Small intestine (tissue), 7 donors: Measurements from ENCODE around the gene ZDHHC4. TPM values are rescaled to one million over a fixed set of nuclear protein-coding genes. Genes with fewer than 3 reads are reported as not detected.
"Not testable (repeated sequence)": the region's sequence is repeated elsewhere in the genome, so short reads cannot be mapped to it uniquely, and the experiment has no call there.

ENCODE experiments used
- DNase-seq, 2 donors: peaks; one replicate each; pipeline versions ENCODE4 v3.0.0 to v3.0.0-alpha.2; 2013
- FAIRE-seq: peaks from 2 replicates; lab custom pipeline; 2012; peaks lifted over from hg19 to GRCh38; lab: Jason Lieb, UNC
- H3K27ac ChIP-seq, 3 donors: one replicate each; pipeline ENCODE4 v1.5.1; 2013; ENCODE audit warnings: low read length in 2 of 3, mild to moderate bottlenecking in 2 of 3, control low read depth in 1 of 3, inconsistent platforms in 1 of 3, low read depth in 1 of 3, moderate library complexity in 1 of 3
- H3K27me3 ChIP-seq, 3 donors: one replicate each; pipeline ENCODE4 v1.6.1; 2013; ENCODE audit warnings: low read length in 3 of 3, inconsistent platforms in 1 of 3; ENCODE audit not compliant: control insufficient read depth in 3 of 3, insufficient read depth in 3 of 3
- H3K36me3 ChIP-seq, 3 donors: one replicate each; pipeline ENCODE4 v1.6.1; 2013; ENCODE audit warnings: low read length in 3 of 3, inconsistent platforms in 1 of 3, low read depth in 1 of 3, mild to moderate bottlenecking in 1 of 3, moderate library complexity in 1 of 3; ENCODE audit not compliant: control insufficient read depth in 3 of 3, insufficient read depth in 2 of 3
- H3K4me1 ChIP-seq, 3 donors: one replicate each; pipeline ENCODE4 v1.6.1; 2013; ENCODE audit warnings: low read length in 2 of 3, inconsistent platforms in 1 of 3, low read depth in 1 of 3, mild to moderate bottlenecking in 1 of 3, moderate library complexity in 1 of 3; ENCODE audit not compliant: control insufficient read depth in 3 of 3, insufficient read depth in 2 of 3
- H3K4me3 ChIP-seq, 3 donors: one replicate each; pipeline ENCODE4 v1.5.1; 2013; ENCODE audit warnings: low read length in 3 of 3, control low read depth in 1 of 3, inconsistent platforms in 1 of 3, low read depth in 1 of 3, mild to moderate bottlenecking in 1 of 3, moderate library complexity in 1 of 3
- H3K9me3 ChIP-seq, 2 donors: one replicate each; pipeline ENCODE4 v1.6.1; 2013; ENCODE audit warnings: low read depth in 1 of 2, low read length in 1 of 2; ENCODE audit not compliant: control insufficient read depth in 2 of 2, insufficient read depth in 1 of 2
- WGBS, 3 donors: extraction: QIAGEN DNeasy Blood & Tissue Kit; methylation state at CpG; one replicate each; pipeline ENCODE4 v1.1.7; 2013; 5-methylcytosine and 5-hydroxymethylcytosine counted together
- polyA plus RNA-seq, 4 donors: library from polyadenylated mRNA; stranded (reverse) in 3 of 4; unstranded in 1 of 4; fragments of 200-250 nt in 3 of 4; fragments of 120-200 nt in 1 of 4; gene quantifications; one replicate each; pipeline versions ENCODE4 v1.2.1 to v1.2.3, GENCODE V29; 2013
- donor health status: healthy with polysubstance abuse.
- donor health status: control.
- donor health status: control.
- donor health status: Bipolar disorder and iron deficiency.
- donor health status: healthy.

ZDHHC4 gene
- polyA plus RNA-seq, 4 donors, result 34.0 to 67.2 (median 40.0) TPM

GRCh38 chr7:6567886-6568285, 9.4 kb upstream of the ZDHHC4 start:
- Histone ChIP-seq H3K9me3 (no peaks in the 10 kb centered on the region), H3K4me1 (no peaks in the 10 kb centered on the region), H3K27ac (no peak overlapping the region), H3K36me3 (no peaks in the 10 kb centered on the region), H3K27me3 (peaks cover 0 to 2% (median 0%) of the 10 kb centered on the region in 3 donors), H3K4me3 (no peak overlapping the region)
- DNase-seq (no peak), FAIRE-seq (no peak)
- WGBS, 3 donors, result 86 to 88% (median 86%) methylated on average over 3 of the region's 3 CpGs

GRCh38 chr7:6571160-6571779, 6.0 kb upstream of the ZDHHC4 start:
- H3K27ac ChIP-seq, result no peak overlapping the region
- H3K27me3 ChIP-seq, result peaks cover 0 to 2% (median 0%) of the 10 kb centered on the region in 3 donors
- H3K9me3 ChIP-seq, result no peaks in the 10 kb centered on the region
- H3K4me1 ChIP-seq, result no peaks in the 10 kb centered on the region
- FAIRE-seq (no peak), DNase-seq (no peak)
- WGBS, 3 donors, result 64 to 68% (median 66%) methylated on average over 7 of the region's 7 CpGs
- H3K36me3 ChIP-seq, result no peaks in the 10 kb centered on the region
- no peak overlapping the region for H3K4me3 ChIP-seq

GRCh38 chr7:6575281-6576023, 1.8 kb upstream of the ZDHHC4 start:
- H3K4me3 ChIP-seq, result no peak overlapping the region
- H3K9me3 ChIP-seq, result no peaks in the 10 kb centered on the region
- H3K36me3 ChIP-seq, result peaks cover 0 to 13% (median 0%) of the 10 kb centered on the region in 3 donors
- DNase-seq (no peak), FAIRE-seq (no peak)
- H3K4me1 ChIP-seq, result peaks cover 0 to 5% (median 0%) of the 10 kb centered on the region in 3 donors
- no peak overlapping the region for H3K27ac ChIP-seq
- WGBS, 3 donors, result 78 to 83% (median 78%) methylated on average over 9 of the region's 9 CpGs
- H3K27me3 ChIP-seq, result no peaks in the 10 kb centered on the region

- H3K27ac ChIP-seq, result no peak overlapping the region
- no peaks in the 10 kb centered on the region for H3K27me3 ChIP-seq
- peaks cover 0 to 5% (median 0%) of the 10 kb centered on the region in 3 donors for H3K4me1 ChIP-seq
- no peaks in the 10 kb centered on the region for H3K9me3 ChIP-seq
- FAIRE-seq, result no peak
- peak overlapping the region in 2 of 3 donors; percentile 65 to 84 for H3K4me3 ChIP-seq
- 54 to 70% (median 60%) methylated on average over 14 of the region's 14 CpGs for WGBS, 3 donors
- H3K36me3 ChIP-seq, result peaks cover 0 to 20% (median 3%) of the 10 kb centered on the region in 3 donors
- no peak for DNase-seq
These were observed 1.0 kb upstream of the ZDHHC4 start for GRCh38 chr7:6576024-6576866.

- H3K27ac ChIP-seq, result peak overlapping the region in 2 of 3 donors; percentile 83 to 91
- not testable (repeated sequence) for H3K4me1 ChIP-seq, FAIRE-seq, H3K9me3 ChIP-seq, H3K27me3 ChIP-seq
- WGBS, 3 donors, result 2 to 9% (median 2%) methylated on average over 13 to 14 of the region's 14 CpGs
- H3K4me3 ChIP-seq, result peak overlapping the region in 2 of 3 donors; percentile 65 to 84
- peaks cover 0 to 22% (median 3%) of the 10 kb centered on the region in 3 donors for H3K36me3 ChIP-seq
- peak; percentile 10 to 21 for DNase-seq
These were observed 336 bp upstream of the ZDHHC4 start for GRCh38 chr7:6576867-6577368.

- peak in 1 of 2 donors; percentile 12 for DNase-seq
- H3K9me3 ChIP-seq, result no peaks in the 10 kb centered on the region
- H3K27ac ChIP-seq, result no peak overlapping the region
- 74 to 88% (median 86%) methylated on average over 18 of the region's 18 CpGs for WGBS, 3 donors
- peaks cover 3 to 32% (median 5%) of the 10 kb centered on the region in 3 donors for H3K36me3 ChIP-seq
- no peaks in the 10 kb centered on the region for H3K27me3 ChIP-seq
- H3K4me1 ChIP-seq, result peaks cover 0 to 5% (median 0%) of the 10 kb centered on the region in 3 donors
- peak overlapping the region in 1 of 3 donors; percentile 84 for H3K4me3 ChIP-seq
- FAIRE-seq, result no peak
These were observed 1.1 kb downstream of the ZDHHC4 start for GRCh38 chr7:6578114-6579084.

- no peak for FAIRE-seq
- Histone ChIP-seq H3K9me3 (no peaks in the 10 kb centered on the region), H3K27ac (no peak overlapping the region), H3K4me3 (no peak overlapping the region), H3K27me3 (no peaks in the 10 kb centered on the region), H3K4me1 (peaks cover 0 to 5% (median 0%) of the 10 kb centered on the region in 3 donors), H3K36me3 (peaks cover 5 to 38% (median 5%) of the 10 kb centered on the region in 3 donors)
- no peak for DNase-seq
- WGBS, 3 donors, result 91 to 97% (median 95%) methylated on average over 4 of the region's 4 CpGs
These were observed 2.2 kb downstream of the ZDHHC4 start for GRCh38 chr7:6579446-6579845.
